IgD-negative memory B cell (primary cell): ENCODE measurements around the gene TBC1D10B. TPM values are rescaled to one million over a fixed set of nuclear protein-coding genes. Genes with fewer than 3 reads are reported as not detected.
"Not testable (repeated sequence)": the region's sequence is repeated elsewhere in the genome, so short reads cannot be mapped to it uniquely, and the experiment has no call there.

Source experiments
- H3K27ac Mint-ChIP-seq, 3 donors: one replicate each; pipeline ENCODE4 v1.8.0; 2020 to 2022; ENCODE audit warnings: mild to moderate bottlenecking in 3 of 3, mixed read lengths in 3 of 3, moderate library complexity in 1 of 3
- H3K27me3 Mint-ChIP-seq: one replicate; pipeline ENCODE4 v1.8.0; 2021; ENCODE audit warnings: mixed read lengths
- H3K36me3 Mint-ChIP-seq: one replicate; pipeline ENCODE4 v1.8.0; 2020; ENCODE audit warnings: mild to moderate bottlenecking, mixed read lengths
- H3K4me1 Mint-ChIP-seq, 3 donors: one replicate each; pipeline ENCODE4 v1.8.0; 2020 to 2022; ENCODE audit warnings: mixed read lengths in 3 of 3, mild to moderate bottlenecking in 1 of 3
- H3K4me3 Mint-ChIP-seq, 4 donors: one replicate each; pipeline ENCODE4 v1.8.0; 2020 to 2022; ENCODE audit warnings: mild to moderate bottlenecking in 4 of 4, mixed read lengths in 4 of 4, moderate library complexity in 3 of 4
- H3K9me3 Mint-ChIP-seq, 3 donors: one replicate each; pipeline ENCODE4 v1.8.0; 2020 to 2021; ENCODE audit warnings: mixed read lengths in 3 of 3, mild to moderate bottlenecking in 1 of 3
- polyA plus RNA-seq: library from polyadenylated mRNA; unstranded; fragments of 300-500 nt; fragmentation: Illumina TruSeq; gene quantifications from one replicate; pipeline ENCODE4 v1.2.3, GENCODE V29; 2021

TBC1D10B gene
- polyA plus RNA-seq, 1 donor from 2014 or later = 11.3 TPM

DNA sequence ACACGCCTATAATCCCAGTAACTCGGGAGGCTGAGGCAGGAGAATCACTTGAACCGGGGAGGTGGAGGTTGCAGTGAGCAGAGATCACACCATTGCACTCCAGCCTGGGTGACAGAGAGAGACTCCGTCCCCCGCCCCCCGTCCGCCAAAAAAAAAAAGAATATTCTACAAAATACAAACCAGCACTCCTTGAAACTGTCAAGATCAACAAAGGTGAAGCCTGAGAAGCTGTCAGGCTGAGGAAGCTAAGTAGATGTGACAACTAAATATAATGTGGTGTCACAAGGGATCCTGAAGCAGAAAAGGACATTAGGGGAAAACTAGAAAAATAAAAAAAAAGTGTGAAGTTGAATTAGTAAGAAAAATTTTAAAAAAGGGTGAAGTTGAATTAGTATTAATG lies 21.4 kb downstream of the TBC1D10B start:
- Mint-ChIP-seq H3K27me3 (no peaks in the 10 kb centered on the region), H3K4me1 (peaks cover 25 to 30% (median 28%) of the 10 kb centered on the region in 3 donors), H3K4me3 (peak overlapping the region in 2 of 4 donors; percentile 80 to 90), H3K9me3 (no peaks in the 10 kb centered on the region), H3K27ac (peak overlapping the region in 2 of 3 donors; percentile 50 to 79), H3K36me3 (peaks cover 9% of the 10 kb centered on the region)

DNA sequence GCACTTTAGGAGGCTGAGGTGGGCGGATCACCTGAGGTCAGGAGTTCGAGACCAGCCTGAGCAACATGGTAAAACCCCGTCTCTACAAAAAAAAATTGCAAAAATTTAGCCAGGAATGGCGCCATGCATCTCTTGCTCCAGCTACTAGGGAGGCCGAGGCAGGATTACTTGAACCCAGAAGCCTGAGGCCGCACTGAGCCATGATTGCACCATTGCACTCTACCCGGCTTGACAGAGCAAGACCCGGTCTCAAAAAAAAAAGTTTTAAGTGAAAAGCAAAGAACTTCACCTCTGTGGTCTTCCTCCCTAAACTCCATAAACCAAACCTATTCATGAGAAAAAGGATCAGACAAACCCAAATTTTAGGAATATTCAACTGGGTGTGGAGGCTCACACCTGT lies 22.2 kb downstream of the TBC1D10B start:
- Mint-ChIP-seq H3K4me1 (peaks cover 25 to 30% (median 25%) of the 10 kb centered on the region in 3 donors), H3K4me3 (no peak overlapping the region), H3K27me3 (no peaks in the 10 kb centered on the region), H3K36me3 (peaks cover 9% of the 10 kb centered on the region), H3K27ac (peak overlapping the region in 1 of 3 donors; percentile 16), H3K9me3 (no peaks in the 10 kb centered on the region)

DNA sequence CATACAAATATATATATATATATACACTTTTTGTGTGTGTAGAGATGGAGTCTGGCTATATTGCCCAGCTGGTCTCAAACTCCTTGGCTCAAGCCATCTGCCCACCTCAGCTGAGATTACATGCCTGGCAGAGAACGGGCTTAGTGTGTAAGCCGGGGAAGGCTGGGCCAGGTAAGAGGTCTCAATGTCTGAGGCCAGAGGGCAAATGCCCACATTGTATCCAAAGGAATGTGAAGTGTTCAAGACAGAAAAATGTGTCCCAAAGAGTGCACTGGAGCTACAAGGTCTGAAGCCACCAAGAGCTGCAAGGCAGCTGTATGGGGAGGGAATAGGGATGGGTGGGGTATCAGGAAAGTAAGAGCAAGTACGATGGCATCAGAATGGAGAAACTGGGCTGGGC lies 24.0 kb downstream of the TBC1D10B start:
- Mint-ChIP-seq H3K4me3 (peak overlapping the region in 1 of 4 donors; percentile 29), H3K27ac (peak overlapping the region in 1 of 3 donors; percentile 95), H3K36me3 (peaks cover 7% of the 10 kb centered on the region), H3K4me1 (peaks cover 23 to 29% (median 24%) of the 10 kb centered on the region in 3 donors), H3K9me3 (no peaks in the 10 kb centered on the region), H3K27me3 (no peaks in the 10 kb centered on the region)

DNA sequence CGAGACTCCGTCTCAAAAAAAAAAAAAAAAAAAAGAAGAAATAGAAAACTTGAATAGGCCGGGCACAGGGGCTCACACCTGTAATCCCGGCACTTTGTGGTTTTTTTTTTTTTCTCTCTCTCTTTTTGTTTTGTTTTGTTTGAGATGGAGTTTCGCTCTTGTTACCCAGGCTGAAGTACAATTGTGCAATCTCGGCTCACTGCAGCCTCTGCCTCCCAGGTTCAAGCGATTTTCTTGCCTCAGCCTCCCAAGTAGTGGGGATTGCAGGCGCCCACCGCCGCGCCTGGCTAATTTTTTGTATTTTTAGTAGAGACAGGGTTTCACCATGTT lies 26.8 kb downstream of the TBC1D10B start:
- H3K4me3 Mint-ChIP-seq, H3K36me3 Mint-ChIP-seq, H3K27me3 Mint-ChIP-seq, H3K4me1 Mint-ChIP-seq, H3K27ac Mint-ChIP-seq, H3K9me3 Mint-ChIP-seq: not testable (repeated sequence)

DNA sequence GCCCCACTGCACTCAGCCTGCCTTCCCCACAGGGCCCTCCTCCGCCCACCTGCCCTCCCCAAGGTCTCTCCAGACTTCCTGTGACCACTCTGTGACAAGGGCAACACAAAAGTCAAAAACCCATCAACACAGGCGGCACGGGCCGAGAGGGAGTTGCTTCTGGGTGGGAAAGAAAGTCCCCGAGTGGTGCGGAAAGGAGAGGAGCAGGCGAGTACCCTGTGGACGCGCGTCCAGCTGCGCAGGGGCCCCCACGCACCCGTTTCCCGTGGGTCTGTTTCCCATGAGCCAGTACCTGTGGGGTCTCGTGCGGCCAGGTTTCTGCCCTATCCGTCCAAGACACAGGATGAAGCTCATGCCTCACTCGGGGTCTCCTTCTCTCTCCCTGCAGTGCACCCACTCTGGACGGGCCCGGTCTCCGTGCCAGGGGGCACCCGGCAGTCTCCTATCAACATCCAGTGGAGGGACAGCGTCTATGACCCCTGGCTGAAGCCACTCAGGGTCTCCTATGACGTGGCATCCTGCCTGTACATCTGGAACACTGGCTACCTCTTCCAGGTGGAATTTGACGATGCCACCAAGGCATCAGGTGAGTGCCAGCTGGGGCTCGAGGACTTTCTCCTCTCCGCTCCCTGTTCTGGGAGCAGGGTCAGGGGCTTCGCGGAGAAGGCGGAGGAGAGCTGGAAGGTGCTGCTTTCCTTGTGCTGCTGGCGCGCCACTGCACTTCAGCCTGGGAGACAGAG lies 27.4 kb downstream of the TBC1D10B start:
- Mint-ChIP-seq H3K27ac (no peak overlapping the region), H3K36me3 (no peaks in the 10 kb centered on the region), H3K4me1 (peaks cover 0 to 4% (median 2%) of the 10 kb centered on the region in 3 donors), H3K27me3 (no peaks in the 10 kb centered on the region), H3K9me3 (no peaks in the 10 kb centered on the region), H3K4me3 (no peak overlapping the region)

DNA sequence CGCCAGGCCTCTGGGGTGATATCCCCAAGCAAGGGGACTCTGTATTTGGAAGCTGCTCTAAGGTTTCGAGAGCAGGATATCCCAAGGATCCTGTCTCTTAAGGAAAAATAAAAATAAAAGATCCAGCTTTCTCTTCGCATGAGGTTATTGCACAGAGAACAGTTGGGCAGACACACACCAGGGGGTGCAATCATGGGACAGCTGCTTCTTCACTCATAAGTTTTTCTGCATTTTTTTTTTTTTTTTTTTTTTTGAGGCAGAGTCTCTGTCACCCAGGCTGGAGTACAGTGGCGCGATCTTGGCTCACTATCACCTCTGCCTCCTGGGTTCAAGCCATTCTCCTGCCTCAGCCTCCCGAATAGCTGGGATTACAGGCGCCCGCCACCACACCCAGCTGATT lies 28.3 kb downstream of the TBC1D10B start:
- not testable (repeated sequence) for H3K36me3 Mint-ChIP-seq, H3K27me3 Mint-ChIP-seq, H3K4me3 Mint-ChIP-seq, H3K9me3 Mint-ChIP-seq, H3K27ac Mint-ChIP-seq, H3K4me1 Mint-ChIP-seq

DNA sequence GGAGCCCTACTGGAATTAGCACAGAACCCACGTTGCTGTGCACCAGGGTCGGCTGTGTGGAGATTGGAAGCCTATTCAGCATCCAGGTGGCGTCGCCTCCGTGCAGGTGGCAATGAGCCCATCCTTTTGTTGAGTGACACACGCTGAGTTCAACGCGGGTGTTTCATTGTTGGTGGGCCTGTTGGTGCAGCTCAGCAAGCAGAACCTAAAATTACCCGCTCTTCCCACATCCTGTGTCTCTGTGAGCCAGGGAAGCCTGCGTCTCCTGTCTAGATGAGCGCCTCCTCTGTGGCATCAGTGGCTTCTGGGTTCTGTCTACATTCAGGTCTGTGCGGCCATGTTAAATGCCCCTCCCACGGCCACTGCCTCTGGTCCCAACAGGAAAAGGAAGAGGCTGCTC lies 29.7 kb downstream of the TBC1D10B start:
- Mint-ChIP-seq H3K27ac (no peak overlapping the region), H3K4me1 (peaks cover 8 to 14% (median 10%) of the 10 kb centered on the region in 3 donors), H3K36me3 (no peaks in the 10 kb centered on the region), H3K9me3 (no peaks in the 10 kb centered on the region), H3K4me3 (peak overlapping the region in 1 of 4 donors; percentile 60), H3K27me3 (no peaks in the 10 kb centered on the region)

DNA sequence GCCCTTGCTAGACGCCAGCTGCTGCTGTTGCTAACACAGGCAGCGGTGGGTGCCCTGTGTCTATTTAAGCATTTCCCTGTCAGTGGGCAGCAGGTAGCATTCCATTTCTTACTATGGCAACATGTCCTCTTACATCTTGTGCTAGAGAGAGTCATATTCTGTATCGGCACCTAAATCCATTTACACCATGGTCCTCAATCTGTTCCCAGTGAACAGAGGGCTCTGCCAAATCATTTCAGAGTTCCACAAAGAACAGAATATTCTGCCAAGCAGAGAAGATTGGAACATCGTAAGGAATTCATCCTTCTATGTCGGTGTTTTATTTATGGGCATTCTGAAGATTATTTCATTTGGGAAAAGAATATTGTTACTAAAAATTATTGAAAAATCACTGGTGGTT lies 31.6 kb downstream of the TBC1D10B start:
- H3K27ac Mint-ChIP-seq, H3K9me3 Mint-ChIP-seq, H3K36me3 Mint-ChIP-seq, H3K27me3 Mint-ChIP-seq: not testable (repeated sequence)
- H3K4me1 Mint-ChIP-seq = peaks cover 13 to 18% (median 16%) of the 10 kb centered on the region in 3 donors
- H3K4me3 Mint-ChIP-seq = peak overlapping the region in 1 of 4 donors; percentile 9

DNA sequence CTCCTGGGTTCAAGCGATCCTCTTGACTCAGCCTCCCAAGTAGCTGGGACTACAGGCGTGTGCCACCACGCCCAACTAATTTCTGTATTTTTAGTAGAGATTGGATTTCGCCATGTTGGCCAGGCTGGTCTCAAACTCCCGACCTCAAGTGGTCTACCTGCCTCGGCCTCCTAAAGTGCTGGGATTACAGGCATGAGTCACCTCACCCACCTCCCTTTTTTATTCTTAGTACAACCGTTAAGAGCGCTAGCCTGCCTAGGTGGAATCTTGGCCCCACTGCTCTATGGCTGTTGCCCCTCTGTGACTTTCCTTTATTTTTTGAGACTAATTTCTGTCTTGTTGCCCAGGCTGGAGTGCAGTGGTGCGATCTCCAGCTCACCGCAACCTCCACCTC lies 32.3 kb downstream of the TBC1D10B start:
- Mint-ChIP-seq H3K4me1 (peaks cover 13 to 21% (median 16%) of the 10 kb centered on the region in 3 donors), H3K27ac (peak overlapping the region in 2 of 3 donors; percentile 90 to 93)
- not testable (repeated sequence) for H3K4me3 Mint-ChIP-seq, H3K9me3 Mint-ChIP-seq, H3K36me3 Mint-ChIP-seq, H3K27me3 Mint-ChIP-seq

DNA sequence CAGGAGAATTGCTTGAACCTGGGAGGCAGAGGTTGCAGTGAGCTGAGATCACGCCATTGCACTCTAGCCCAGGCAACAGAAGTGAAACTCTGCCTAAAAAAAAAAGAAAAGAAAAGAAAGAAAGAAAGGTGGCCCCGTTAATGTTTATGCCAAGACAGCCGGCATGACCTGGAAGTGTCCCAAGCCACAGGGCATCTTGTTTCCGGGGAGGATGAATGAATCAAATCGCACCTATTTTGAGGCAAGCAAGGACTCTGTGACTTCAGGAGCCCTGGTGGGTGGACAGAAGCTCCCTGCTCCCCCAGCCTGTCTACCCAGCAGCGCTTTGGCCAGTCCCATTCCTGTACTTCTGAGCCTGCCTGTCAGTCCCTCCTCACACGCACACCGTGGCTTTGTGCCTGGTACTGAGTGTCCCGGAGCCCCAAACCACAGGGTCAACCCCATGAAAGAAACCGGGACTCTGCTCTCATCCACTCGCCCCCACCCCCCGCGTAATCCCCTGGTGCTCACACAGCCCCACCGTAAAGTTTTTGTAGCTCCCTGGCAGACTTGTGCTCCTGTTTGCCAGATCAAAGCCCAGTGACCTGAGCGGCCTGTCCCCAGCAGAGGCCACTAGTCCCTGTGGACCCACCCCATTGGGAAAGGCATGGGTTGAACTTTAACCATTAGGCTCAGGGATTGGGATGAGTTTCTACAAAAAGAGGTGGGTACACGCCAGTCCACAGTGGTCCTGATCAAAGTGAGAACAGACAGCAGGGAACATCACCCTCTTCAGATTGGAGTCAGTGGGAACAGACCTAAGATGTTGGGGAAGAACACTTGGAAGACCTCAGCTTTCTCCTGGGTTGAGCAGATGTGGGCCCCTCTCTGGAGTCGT lies 34.5 kb downstream of the TBC1D10B start:
- no peaks in the 10 kb centered on the region for H3K36me3 Mint-ChIP-seq
- no peaks in the 10 kb centered on the region for H3K9me3 Mint-ChIP-seq
- H3K4me1 Mint-ChIP-seq = peaks cover 17 to 22% (median 18%) of the 10 kb centered on the region in 3 donors
- H3K4me3 Mint-ChIP-seq = peak overlapping the region; percentile 83 to 95 (median 95)
- peak overlapping the region; percentile 89 to 92 (median 90) for H3K27ac Mint-ChIP-seq
- no peaks in the 10 kb centered on the region for H3K27me3 Mint-ChIP-seq

DNA sequence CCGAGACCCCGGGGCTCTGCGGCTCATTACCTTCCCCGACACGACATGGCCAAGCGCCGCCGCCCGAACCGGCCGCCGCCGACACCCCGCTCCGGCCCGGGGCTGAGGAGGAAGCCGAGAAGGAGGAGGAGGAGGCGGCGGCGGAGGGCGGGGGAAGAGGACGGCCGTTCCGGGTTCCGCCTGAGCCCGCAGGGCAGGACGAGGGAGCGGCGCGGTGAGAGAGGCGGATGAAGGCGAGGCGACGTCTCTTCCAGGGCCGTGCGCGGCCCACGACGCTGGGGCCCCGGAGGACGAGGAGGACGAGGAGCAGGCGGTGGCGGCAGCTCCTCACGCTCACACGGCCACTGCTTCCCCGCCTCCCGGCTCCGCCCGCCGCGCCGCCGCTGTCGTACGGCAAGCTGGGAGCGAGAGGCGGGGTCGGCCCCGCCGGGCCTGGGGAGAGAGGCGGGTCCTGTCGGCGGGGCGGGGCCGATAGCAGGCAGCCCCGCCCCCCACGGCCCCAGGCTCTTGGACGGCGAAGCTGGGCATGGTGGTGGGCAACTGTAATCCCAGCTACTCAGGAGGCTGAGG lies 35.2 kb downstream of the TBC1D10B start:
- H3K27me3 Mint-ChIP-seq, H3K9me3 Mint-ChIP-seq, H3K36me3 Mint-ChIP-seq: not testable (repeated sequence)
- Mint-ChIP-seq H3K27ac (peak overlapping the region; percentile 89 to 92 (median 90)), H3K4me3 (peak overlapping the region; percentile 83 to 95 (median 95)), H3K4me1 (peaks cover 21 to 26% (median 22%) of the 10 kb centered on the region in 3 donors)

DNA sequence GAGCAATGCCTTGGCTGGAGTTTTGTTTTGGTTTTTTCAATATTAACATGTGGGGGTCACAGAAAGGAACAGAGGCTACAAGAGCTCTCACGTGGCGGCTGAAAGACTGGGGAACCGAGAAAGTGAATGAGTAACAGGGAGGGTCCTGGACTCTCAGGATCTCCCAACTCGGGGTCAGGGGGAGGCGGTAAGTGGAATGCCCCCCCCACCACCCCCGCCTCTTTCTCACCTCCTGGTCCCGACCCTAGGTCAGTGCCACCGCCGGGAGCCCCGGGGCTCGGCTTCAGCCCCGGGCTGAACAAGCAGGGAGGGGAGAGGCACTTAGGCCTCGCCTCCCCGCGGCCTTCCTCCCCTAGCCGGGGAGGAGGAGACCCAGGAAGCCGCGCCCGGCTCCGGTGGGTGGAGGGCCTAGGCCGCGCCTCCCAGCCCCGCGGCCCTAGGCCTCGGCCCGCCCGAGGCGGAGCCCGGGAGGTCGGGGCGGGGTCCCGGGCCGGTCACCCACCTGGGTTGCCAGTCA lies 35.8 kb downstream of the TBC1D10B start:
- H3K36me3 Mint-ChIP-seq, H3K27me3 Mint-ChIP-seq, H3K9me3 Mint-ChIP-seq: not testable (repeated sequence)
- peaks cover 21 to 24% (median 22%) of the 10 kb centered on the region in 3 donors for H3K4me1 Mint-ChIP-seq
- H3K4me3 Mint-ChIP-seq = peak overlapping the region; percentile 94 to 96 (median 95)
- H3K27ac Mint-ChIP-seq = peak overlapping the region; percentile 90 to 92 (median 91)

DNA sequence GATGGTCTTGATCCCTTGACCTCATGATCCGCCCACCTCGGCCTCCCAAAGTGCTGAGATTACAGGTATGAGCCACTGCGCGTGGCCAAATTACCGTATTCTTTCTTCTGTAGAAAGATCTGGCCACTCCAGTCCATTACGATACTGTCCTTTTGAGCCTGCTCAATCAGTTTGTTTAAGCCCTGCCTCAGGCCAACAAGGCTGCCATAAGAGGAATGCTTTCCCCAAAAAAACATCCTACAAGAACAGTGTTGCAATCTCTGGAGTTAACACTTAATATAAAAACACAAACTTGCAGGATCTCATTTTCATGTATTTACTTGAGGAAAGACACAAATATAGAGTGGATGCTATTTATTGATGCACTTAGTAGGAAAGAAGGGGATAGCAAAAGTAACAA lies 46.1 kb downstream of the TBC1D10B start:
- peak overlapping the region in 1 of 3 donors; percentile 16 for H3K27ac Mint-ChIP-seq
- H3K9me3 Mint-ChIP-seq, H3K27me3 Mint-ChIP-seq, H3K36me3 Mint-ChIP-seq: not testable (repeated sequence)
- H3K4me3 Mint-ChIP-seq = peak overlapping the region in 1 of 4 donors; percentile 28
- peaks cover 15 to 18% (median 16%) of the 10 kb centered on the region in 3 donors for H3K4me1 Mint-ChIP-seq

DNA sequence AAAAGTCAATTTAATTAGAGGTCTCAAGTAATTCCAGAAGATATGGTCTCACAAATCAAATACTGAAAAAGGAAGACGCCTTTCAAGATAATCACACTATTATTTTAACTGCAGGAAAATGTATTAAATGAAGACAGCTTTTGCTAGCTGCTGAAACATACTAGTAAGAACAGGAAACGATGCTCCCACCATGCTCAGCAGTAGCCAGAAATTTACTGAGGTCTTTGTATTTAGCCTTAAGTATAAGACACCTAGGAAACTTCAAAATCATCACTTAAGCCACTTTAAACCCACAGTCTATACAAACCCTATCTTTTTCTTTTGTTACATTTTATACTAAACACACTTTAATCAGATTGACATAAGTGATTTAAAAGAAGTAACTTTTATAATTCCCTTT lies 51.6 kb downstream of the TBC1D10B start:
- not testable (repeated sequence) for H3K4me3 Mint-ChIP-seq, H3K36me3 Mint-ChIP-seq, H3K9me3 Mint-ChIP-seq, H3K27ac Mint-ChIP-seq, H3K27me3 Mint-ChIP-seq
- H3K4me1 Mint-ChIP-seq = peaks cover 5 to 11% (median 10%) of the 10 kb centered on the region in 3 donors

DNA sequence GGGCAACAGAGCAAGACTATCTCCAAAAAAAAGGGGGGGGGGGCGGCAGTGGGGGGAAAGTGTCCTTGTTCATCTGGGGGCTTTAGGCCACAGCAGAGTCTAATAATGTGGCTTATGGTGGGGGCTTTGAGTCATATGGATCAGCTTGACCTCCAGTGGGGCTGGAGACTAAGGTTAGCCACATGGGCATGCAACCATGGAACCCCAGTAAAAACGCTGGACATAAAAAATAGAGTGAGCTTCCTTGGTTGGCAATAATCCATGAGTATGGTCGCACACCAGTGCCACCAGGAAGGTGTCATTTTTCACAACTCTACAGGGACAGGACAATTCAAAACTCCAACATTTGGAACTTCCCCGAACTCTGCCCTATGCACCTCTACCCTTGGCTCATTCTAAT lies 59.4 kb downstream of the TBC1D10B start:
- H3K9me3 Mint-ChIP-seq, H3K27ac Mint-ChIP-seq, H3K36me3 Mint-ChIP-seq, H3K4me3 Mint-ChIP-seq, H3K27me3 Mint-ChIP-seq: not testable (repeated sequence)
- H3K4me1 Mint-ChIP-seq = peaks cover 17 to 19% (median 18%) of the 10 kb centered on the region in 3 donors
